ENCODE results near the gene JAM3. TPM values are rescaled to one million over a fixed set of nuclear protein-coding genes. Genes with fewer than 3 reads are reported as not detected.

Gene JAM3
- total RNA-seq, 1 experiment from 2014 or later: not detected

GRCh38 chr11:134052988-134053945, 15.6 kb upstream of the JAM3 start:
- intact Hi-C loops (cut with micrococcal nuclease; ENCODE audit: unreplicated experiment): no loop called here
- Mint-ChIP-seq H3K36me3 (ENCODE audit: insufficient read depth, unreplicated experiment) (no peaks in the 10 kb centered on the region), H3K4me1 (ENCODE audit: low read depth, unreplicated experiment) (no peaks in the 10 kb centered on the region), H3K4me3 (ENCODE audit: low read depth, unreplicated experiment) (no peak overlapping the region), H3K9me3 (ENCODE audit: low read depth, unreplicated experiment) (peaks cover 4% of the 10 kb centered on the region), H3K27ac (ENCODE audit: unreplicated experiment) (no peak overlapping the region), H3K27me3 (ENCODE audit: unreplicated experiment) (peaks cover 14% of the 10 kb centered on the region)
- no TSS peak for BruUV-seq (replicated peaks)
- TF ChIP-seq CTCF (IDR thresholded peaks at IDR 0.05; ENCODE audit: unreplicated experiment): no peak
- CTCF ChIA-PET: no interaction called here
- no peak for DNase-seq

- TF ChIP-seq CTCF (IDR thresholded peaks at IDR 0.05; ENCODE audit: unreplicated experiment): no peak
- CTCF ChIA-PET: no interaction called here
- Mint-ChIP-seq H3K36me3 (ENCODE audit: insufficient read depth, unreplicated experiment) (no peaks in the 10 kb centered on the region), H3K4me1 (ENCODE audit: low read depth, unreplicated experiment) (no peaks in the 10 kb centered on the region), H3K9me3 (ENCODE audit: low read depth, unreplicated experiment) (peaks cover 4% of the 10 kb centered on the region), H3K27me3 (ENCODE audit: unreplicated experiment) (peaks cover 7% of the 10 kb centered on the region), H3K27ac (ENCODE audit: unreplicated experiment) (no peak overlapping the region), H3K4me3 (ENCODE audit: low read depth, unreplicated experiment) (no peak overlapping the region)
- no TSS peak for BruUV-seq (replicated peaks)
- intact Hi-C loops (cut with micrococcal nuclease; ENCODE audit: unreplicated experiment): no loop called here
- no peak for DNase-seq
Observed at GRCh38 chr11:134055029-134055428, 13.8 kb upstream of the JAM3 start.

- BruUV-seq (replicated peaks): no TSS peak
- TF ChIP-seq CTCF (IDR thresholded peaks at IDR 0.05; ENCODE audit: unreplicated experiment): no peak
- H3K9me3 Mint-ChIP-seq (ENCODE audit: low read depth, unreplicated experiment): peaks cover 4% of the 10 kb centered on the region
- no peaks in the 10 kb centered on the region for H3K4me1 Mint-ChIP-seq (ENCODE audit: low read depth, unreplicated experiment)
- CTCF ChIA-PET: no interaction called here
- intact Hi-C loops (cut with micrococcal nuclease; ENCODE audit: unreplicated experiment): no loop called here
- no peaks in the 10 kb centered on the region for H3K36me3 Mint-ChIP-seq (ENCODE audit: insufficient read depth, unreplicated experiment)
- no peak for DNase-seq
- peaks cover 52% of the 10 kb centered on the region for H3K27me3 Mint-ChIP-seq (ENCODE audit: unreplicated experiment)
- no peak overlapping the region for H3K27ac Mint-ChIP-seq (ENCODE audit: unreplicated experiment)
- H3K4me3 Mint-ChIP-seq (ENCODE audit: low read depth, unreplicated experiment): no peak overlapping the region
Observed at GRCh38 chr11:134060316-134060715, 8.6 kb upstream of the JAM3 start.

GRCh38 chr11:134062265-134063123, 6.4 kb upstream of the JAM3 start:
- H3K27ac Mint-ChIP-seq (ENCODE audit: unreplicated experiment): no peak overlapping the region
- H3K9me3 Mint-ChIP-seq (ENCODE audit: low read depth, unreplicated experiment): peaks cover 4% of the 10 kb centered on the region

More at GRCh38 chr11:134062265-134063123, 6.4 kb upstream of the JAM3 start:
- Mint-ChIP-seq H3K4me3 (ENCODE audit: low read depth, unreplicated experiment) (no peak overlapping the region), H3K4me1 (ENCODE audit: low read depth, unreplicated experiment) (no peaks in the 10 kb centered on the region), H3K27me3 (ENCODE audit: unreplicated experiment) (peaks cover 74% of the 10 kb centered on the region), H3K36me3 (ENCODE audit: insufficient read depth, unreplicated experiment) (no peaks in the 10 kb centered on the region)
- CTCF ChIA-PET: interaction anchor here (0.7 kb wide), 1 partner anchor 12 kb away, joined by 3 read pairs; no protein-coding TSS in a partner anchor
- no TSS peak for BruUV-seq (replicated peaks)
- no peak for TF ChIP-seq CTCF (IDR thresholded peaks at IDR 0.05; ENCODE audit: unreplicated experiment)
- no peak for DNase-seq
- intact Hi-C loops (cut with micrococcal nuclease; ENCODE audit: unreplicated experiment): no loop called here
